Neural cell (in vitro differentiated cells): ENCODE data around the gene PRPF38B. TPM values are rescaled to one million over a fixed set of nuclear protein-coding genes. Genes with fewer than 3 reads are reported as not detected.

Experiments
- H2AFZ ChIP-seq: fragments of 200-600, 300-800 bp; sonication (generic), shearing (Covaris generic); 2 replicates; pipeline ENCODE4 v1.6.0; 2014; ENCODE audit warnings: low read depth, mild to moderate bottlenecking, antibody characterized with exemption, low read length, moderate library complexity
- H3F3A ChIP-seq: fragments of 200-600 bp; shearing (Covaris generic); 2 replicates; pipeline ENCODE4 v1.6.1; 2016; ENCODE audit warnings: mild to moderate bottlenecking, moderate library complexity, mixed read lengths, antibody characterized with exemption, low read length; ENCODE audit not compliant: insufficient read depth, poor library complexity, severe bottlenecking
- H3K27ac ChIP-seq: fragments of 200-600, 300-800 bp; sonication (generic), shearing (Covaris generic); 2 replicates; pipeline ENCODE4 v1.5.1; 2014; ENCODE audit warnings: mild to moderate bottlenecking, low read length, moderate library complexity
- H3K27me3 ChIP-seq: fragments of 300-800, 200-600 bp; sonication (generic), shearing (Covaris generic); 2 replicates; pipeline ENCODE4 v1.6.0; 2014; ENCODE audit warnings: mild to moderate bottlenecking, low read depth, low read length, moderate library complexity; ENCODE audit not compliant: insufficient read depth
- H3K36me3 ChIP-seq: fragments of 300-800, 200-600 bp; sonication (generic), shearing (Covaris generic); 2 replicates; pipeline ENCODE4 v1.5.1; 2014; ENCODE audit warnings: mild to moderate bottlenecking, antibody characterized with exemption, low read length, moderate library complexity; ENCODE audit not compliant: insufficient read depth
- H3K4me2 ChIP-seq: fragments of 300-800, 200-600 bp; sonication (generic), shearing (Covaris generic); 2 replicates; pipeline ENCODE4 v1.6.0; 2014; ENCODE audit warnings: mild to moderate bottlenecking, low read length
- H3K4me3 ChIP-seq: fragments of 300-800, 200-600 bp; sonication (generic), shearing (Covaris generic); 2 replicates; pipeline ENCODE4 v1.5.1; 2014; ENCODE audit warnings: mild to moderate bottlenecking, low read length, moderate library complexity
- H3K79me2 ChIP-seq: fragments of 200-600 bp; shearing (Covaris generic); replicated peaks from 2 replicates; pipeline ENCODE4 v1.6.0; 2014; ENCODE audit warnings: mild to moderate bottlenecking, low read length, moderate library complexity; ENCODE audit not compliant: insufficient read depth
- H3K9ac ChIP-seq: fragments of 300-800, 200-600 bp; sonication (generic), shearing (Covaris generic); 2 replicates; pipeline ENCODE4 v1.6.1; 2016; ENCODE audit warnings: mild to moderate bottlenecking, low read length, mixed read lengths
- H3K9me2 ChIP-seq: fragments of 200-600 bp; shearing (Covaris generic); 2 replicates; pipeline ENCODE4 v1.6.1; 2016; ENCODE audit warnings: mild to moderate bottlenecking, low read length, mixed read lengths; ENCODE audit not compliant: insufficient read depth
- H3K9me3 ChIP-seq: fragments of 200-600, 300-800 bp; sonication (generic), shearing (Covaris generic); 2 replicates; pipeline ENCODE4 v1.6.1; 2016; ENCODE audit warnings: mild to moderate bottlenecking, mixed run types, low read length, moderate library complexity, mixed read lengths
- H4K20me1 ChIP-seq: fragments of 200-600 bp; shearing (Covaris generic); 2 replicates; pipeline ENCODE4 v1.6.1; 2016; ENCODE audit warnings: mild to moderate bottlenecking, mixed run types; ENCODE audit not compliant: insufficient read depth
- CTCF ChIP-seq: fragments of 450-650 bp; IDR thresholded peaks from 2 replicates; pipeline ENCODE4 v1.5.1; 2014; ENCODE audit warnings: antibody characterized with exemption, mild to moderate bottlenecking, moderate library complexity; ENCODE audit not compliant: poor library complexity, severe bottlenecking
- EP300 ChIP-seq: fragments of 450-650 bp; conservative IDR thresholded peaks from 2 replicates; pipeline ENCODE4 v1.6.1; 2014; ENCODE audit warnings: antibody characterized with exemption, mild to moderate bottlenecking, moderate library complexity; ENCODE audit not compliant: poor library complexity, severe bottlenecking
- EZH2 ChIP-seq: fragments of 200-600, 300-800 bp; shearing (Covaris generic), sonication (generic); IDR thresholded peaks from 2 replicates; pipeline ENCODE4 v1.6.1; 2014; ENCODE audit warnings: antibody characterized with exemption, low read length, borderline replicate concordance, mild to moderate bottlenecking; ENCODE audit not compliant: insufficient read depth, poor library complexity, severe bottlenecking
- MXI1 ChIP-seq: fragments of 450-650 bp; conservative IDR thresholded peaks from 2 replicates; pipeline ENCODE4 v1.6.1; 2014; ENCODE audit warnings: antibody characterized with exemption, mild to moderate bottlenecking; ENCODE audit not compliant: poor library complexity, severe bottlenecking
- POLR2AphosphoS5 ChIP-seq: IDR thresholded peaks from 2 replicates; pipeline ENCODE4 v1.6.1; 2012
- RAD21 ChIP-seq: fragments of 450-650 bp; conservative IDR thresholded peaks from 2 replicates; pipeline ENCODE4 v1.6.1; 2014; ENCODE audit warnings: antibody characterized with exemption, mild to moderate bottlenecking, moderate library complexity
- REST ChIP-seq: IDR thresholded peaks from 2 replicates; pipeline ENCODE4 v1.6.1; 2012; ENCODE audit warnings: borderline replicate concordance
- SMC3 ChIP-seq: fragments of 450-650 bp; conservative IDR thresholded peaks from 2 replicates; pipeline ENCODE4 v1.6.1; 2014; ENCODE audit warnings: antibody characterized with exemption, mild to moderate bottlenecking, moderate library complexity; ENCODE audit not compliant: poor library complexity
- TAF1 ChIP-seq: IDR thresholded peaks from 2 replicates; pipeline ENCODE4 v1.6.1; 2012; ENCODE audit warnings: low read depth
- polyA plus RNA-seq: library from polyadenylated mRNA; depleted of rRNA; stranded (reverse); fragments of >200 nt; gene quantifications from 2 replicates; pipeline ENCODE4 v1.2.3, GENCODE V29; 2014

The PRPF38B gene
- polyA plus RNA-seq, 1 donor from 2014 or later, result 31.9 TPM

GRCh38 chr1:108668777-108669176 is 23.3 kb upstream of the PRPF38B start:
- Histone ChIP-seq H3K4me3 (no peak overlapping the region), H3K9me2 (no peaks in the 10 kb centered on the region), H2AFZ (no peak overlapping the region), H3K27ac (no peak overlapping the region), H3K36me3 (no peaks in the 10 kb centered on the region), H3F3A (no peaks in the 10 kb centered on the region), H3K4me2 (no peak overlapping the region), H3K79me2 (no peaks in the 10 kb centered on the region), H3K27me3 (no peaks in the 10 kb centered on the region), H4K20me1 (no peaks in the 10 kb centered on the region), H3K9ac (no peak overlapping the region), H3K9me3 (no peaks in the 10 kb centered on the region)
- no peak for TF ChIP-seq CTCF

- Histone ChIP-seq H3K9me2 (no peaks in the 10 kb centered on the region), H3K9ac (no peak overlapping the region), H3K4me3 (no peak overlapping the region), H3K4me2 (no peak overlapping the region), H4K20me1 (no peaks in the 10 kb centered on the region), H2AFZ (no peak overlapping the region), H3F3A (no peaks in the 10 kb centered on the region), H3K27ac (no peak overlapping the region), H3K36me3 (no peaks in the 10 kb centered on the region), H3K27me3 (no peaks in the 10 kb centered on the region), H3K79me2 (no peaks in the 10 kb centered on the region), H3K9me3 (no peaks in the 10 kb centered on the region)
- no peak for TF ChIP-seq REST
- no peak for TF ChIP-seq TAF1
- TF ChIP-seq EZH2, result no peak
- no peak for TF ChIP-seq MXI1
- no peak for TF ChIP-seq EP300
- TF ChIP-seq POLR2AphosphoS5, result no peak
- no peak for TF ChIP-seq SMC3
- TF ChIP-seq RAD21, result no peak
- TF ChIP-seq CTCF, result no peak
Observed at GRCh38 chr1:108669679-108670078, 22.4 kb upstream of the PRPF38B start.
